Thoracic aorta (tissue), 2 donors: ENCODE results near the gene PPIL3. TPM values are rescaled to one million over a fixed set of nuclear protein-coding genes. Genes with fewer than 3 reads are reported as not detected.

ENCODE experiments used
- ATAC-seq: fragments of 150-250 bp; one replicate; pipeline ENCODE4 v1.8.0; 2017; ENCODE audit warnings: low read depth; ENCODE audit not compliant: insufficient number of reproducible peaks, low FRiP score
- DNase-seq: peaks from one replicate; pipeline ENCODE4 v3.0.0-alpha.2; 2020; ENCODE audit warnings: low spot score
- H3K27ac ChIP-seq, 2 donors: fragments of 200-600 bp; sonication (generic); 1 replicate in 1 of 2; 2 replicates in 1 of 2; pipeline ENCODE4 v1.5.1; 2016; ENCODE audit warnings: mild to moderate bottlenecking in 2 of 2, moderate library complexity in 2 of 2
- H3K27me3 ChIP-seq: fragments of 200-600 bp; sonication (generic); replicated peaks from 2 replicates; pipeline ENCODE4 v1.6.0; 2016; ENCODE audit warnings: mild to moderate bottlenecking; ENCODE audit not compliant: insufficient read depth
- H3K36me3 ChIP-seq: fragments of 200-600 bp; sonication (generic); one replicate; pipeline ENCODE4 v1.5.1; 2016
- H3K4me1 ChIP-seq, 2 donors: fragments of 200-600 bp; sonication (generic); 1 replicate in 1 of 2; 2 replicates in 1 of 2; pipeline versions ENCODE4 v1.5.1 to v1.6.0; 2016; ENCODE audit warnings: low read depth in 2 of 2, mild to moderate bottlenecking in 1 of 2; ENCODE audit not compliant: control insufficient read depth in 1 of 2
- H3K4me3 ChIP-seq: fragments of 200-600 bp; sonication (generic); 2 replicates; pipeline ENCODE4 v1.5.1; 2016; ENCODE audit warnings: mild to moderate bottlenecking
- H3K9me3 ChIP-seq: fragments of 200-600 bp; sonication (generic); 2 replicates; pipeline ENCODE4 v1.5.1; 2016
- CTCF ChIP-seq: fragments of 200-600 bp; sonication (generic); IDR thresholded peaks from one replicate; pipeline ENCODE4 v1.5.1; 2019; ENCODE audit warnings: antibody characterized with exemption
- total RNA-seq, 2 donors: library from RNA; depleted of rRNA; stranded (reverse); fragments of >200 nt; gene quantifications; one replicate each; pipeline versions ENCODE4 v1.1.0 to v1.2.3, GENCODE V29; 2016

Gene PPIL3
- total RNA-seq, 2 donors from 2014 or later = 8.4 to 25.5 TPM

DNA sequence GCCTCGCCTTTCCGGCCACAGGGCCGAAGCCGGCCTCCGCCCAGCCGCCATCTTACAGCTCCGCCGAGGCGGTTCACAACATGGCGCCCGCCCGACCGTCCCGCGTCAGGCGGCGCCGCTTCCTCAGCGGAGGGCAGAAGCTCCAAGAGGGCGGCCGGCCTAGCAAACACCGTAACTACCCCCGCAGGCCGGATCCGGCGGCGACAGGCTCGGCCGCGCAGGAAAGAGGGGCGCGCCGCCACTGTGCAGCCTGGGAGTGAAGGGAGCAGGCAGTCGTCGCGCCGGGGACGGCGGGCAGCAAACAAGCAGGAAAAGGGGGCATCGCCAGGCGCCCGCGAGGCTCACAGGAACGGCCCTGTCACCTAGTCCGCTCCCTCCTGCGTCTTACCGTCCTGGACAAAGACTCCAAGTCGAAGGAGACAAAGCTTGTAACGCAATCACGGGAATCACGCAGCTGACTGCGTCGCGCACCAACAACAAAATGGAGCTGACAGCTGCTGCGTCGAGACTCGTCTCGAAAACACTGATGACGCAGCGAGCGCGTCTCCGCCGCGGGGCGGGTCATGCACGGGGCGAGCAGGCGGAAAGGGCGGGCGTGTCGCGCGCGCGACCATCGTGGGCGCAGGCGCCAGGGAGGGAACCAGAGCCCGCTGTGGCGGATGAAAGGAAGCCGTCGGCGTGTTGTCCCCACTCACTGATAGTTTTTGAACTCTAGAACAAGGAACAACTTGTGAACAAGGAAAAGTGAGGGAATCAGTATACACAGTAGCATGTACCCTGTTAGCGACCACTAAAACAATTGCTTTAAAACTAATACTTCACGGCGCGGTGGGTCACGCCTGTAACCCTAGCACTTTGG is 24.5 kb downstream of the PPIL3 start, which contains the start of gene CLK1:
Gene CLK1, minus strand, starts transcription at position 483 of the 859 bp plus-strand sequence. CDS start 2,796 bp downstream, outside the sequence.
- TF ChIP-seq CTCF = no peak
- Histone ChIP-seq H3K9me3 (no peaks in the 10 kb centered on the region), H3K36me3 (peaks cover 2% of the 10 kb centered on the region), H3K4me1 (peaks cover 19 to 38% of the 10 kb centered on the region in 2 donors), H3K27me3 (no peaks in the 10 kb centered on the region), H3K4me3 (peak within 1 kb of the TSS; percentile 79), H3K27ac (peak within 1 kb of the TSS; percentile 97 to 100)
- DNase-seq = peak; percentile 86
- ATAC-seq = peak; percentile 78

GRCh38 chr2:200863782-200864175 is 25.1 kb downstream of the PPIL3 start:
- H3K4me1 ChIP-seq = peaks cover 25 to 44% of the 10 kb centered on the region in 2 donors
- H3K9me3 ChIP-seq = no peaks in the 10 kb centered on the region
- ATAC-seq = no peak
- no peaks in the 10 kb centered on the region for H3K27me3 ChIP-seq
- no peak for TF ChIP-seq CTCF
- DNase-seq = no peak
- H3K27ac ChIP-seq = peak overlapping the region; percentile 97 to 100
- H3K36me3 ChIP-seq = peaks cover 8% of the 10 kb centered on the region
- H3K4me3 ChIP-seq = peak overlapping the region; percentile 79

- Histone ChIP-seq H3K36me3 (peaks cover 20% of the 10 kb centered on the region), H3K4me1 (peaks cover 31 to 53% of the 10 kb centered on the region in 2 donors), H3K9me3 (no peaks in the 10 kb centered on the region), H3K27me3 (no peaks in the 10 kb centered on the region), H3K27ac (peak overlapping the region; percentile 97 to 100), H3K4me3 (peak overlapping the region; percentile 79)
- no peak for ATAC-seq
- no peak for DNase-seq
- no peak for TF ChIP-seq CTCF
Observed at GRCh38 chr2:200862532-200863000, 26.3 kb downstream of the PPIL3 start.

- Histone ChIP-seq H3K36me3 (peaks cover 29% of the 10 kb centered on the region), H3K4me3 (peak overlapping the region; percentile 79), H3K9me3 (no peaks in the 10 kb centered on the region), H3K4me1 (peaks cover 35 to 53% of the 10 kb centered on the region in 2 donors), H3K27me3 (no peaks in the 10 kb centered on the region), H3K27ac (peak overlapping the region in 1 of 2 donors; percentile 97)
- DNase-seq = no peak
- ATAC-seq = no peak
- no peak for TF ChIP-seq CTCF
Observed at GRCh38 chr2:200861617-200862155, 27.2 kb downstream of the PPIL3 start.
